Neural cell (in vitro differentiated cells): Measurements from ENCODE around the gene ZNF112. TPM values are rescaled to one million over a fixed set of nuclear protein-coding genes. Genes with fewer than 3 reads are reported as not detected.
A peak's percentile ranks its signal among the peaks of the same experiment; 100 is the strongest.

Experiments used
- H2AFZ ChIP-seq: fragments of 200-600, 300-800 bp; sonication (generic), shearing (Covaris generic); 2 replicates; pipeline ENCODE4 v1.6.0; 2014; ENCODE audit warnings: low read depth, mild to moderate bottlenecking, antibody characterized with exemption, low read length, moderate library complexity
- H3F3A ChIP-seq: fragments of 200-600 bp; shearing (Covaris generic); 2 replicates; pipeline ENCODE4 v1.6.1; 2016; ENCODE audit warnings: mild to moderate bottlenecking, moderate library complexity, mixed read lengths, antibody characterized with exemption, low read length; ENCODE audit not compliant: insufficient read depth, poor library complexity, severe bottlenecking
- H3K27ac ChIP-seq: fragments of 200-600, 300-800 bp; sonication (generic), shearing (Covaris generic); 2 replicates; pipeline ENCODE4 v1.5.1; 2014; ENCODE audit warnings: mild to moderate bottlenecking, low read length, moderate library complexity
- H3K27me3 ChIP-seq: fragments of 300-800, 200-600 bp; sonication (generic), shearing (Covaris generic); 2 replicates; pipeline ENCODE4 v1.6.0; 2014; ENCODE audit warnings: mild to moderate bottlenecking, low read depth, low read length, moderate library complexity; ENCODE audit not compliant: insufficient read depth
- H3K36me3 ChIP-seq: fragments of 300-800, 200-600 bp; sonication (generic), shearing (Covaris generic); 2 replicates; pipeline ENCODE4 v1.5.1; 2014; ENCODE audit warnings: mild to moderate bottlenecking, antibody characterized with exemption, low read length, moderate library complexity; ENCODE audit not compliant: insufficient read depth
- H3K4me2 ChIP-seq: fragments of 300-800, 200-600 bp; sonication (generic), shearing (Covaris generic); 2 replicates; pipeline ENCODE4 v1.6.0; 2014; ENCODE audit warnings: mild to moderate bottlenecking, low read length
- H3K4me3 ChIP-seq: fragments of 300-800, 200-600 bp; sonication (generic), shearing (Covaris generic); 2 replicates; pipeline ENCODE4 v1.5.1; 2014; ENCODE audit warnings: mild to moderate bottlenecking, low read length, moderate library complexity
- H3K79me2 ChIP-seq: fragments of 200-600 bp; shearing (Covaris generic); replicated peaks from 2 replicates; pipeline ENCODE4 v1.6.0; 2014; ENCODE audit warnings: mild to moderate bottlenecking, low read length, moderate library complexity; ENCODE audit not compliant: insufficient read depth
- H3K9ac ChIP-seq: fragments of 300-800, 200-600 bp; sonication (generic), shearing (Covaris generic); 2 replicates; pipeline ENCODE4 v1.6.1; 2016; ENCODE audit warnings: mild to moderate bottlenecking, low read length, mixed read lengths
- H3K9me2 ChIP-seq: fragments of 200-600 bp; shearing (Covaris generic); 2 replicates; pipeline ENCODE4 v1.6.1; 2016; ENCODE audit warnings: mild to moderate bottlenecking, low read length, mixed read lengths; ENCODE audit not compliant: insufficient read depth
- H3K9me3 ChIP-seq: fragments of 200-600, 300-800 bp; sonication (generic), shearing (Covaris generic); 2 replicates; pipeline ENCODE4 v1.6.1; 2016; ENCODE audit warnings: mild to moderate bottlenecking, mixed run types, low read length, moderate library complexity, mixed read lengths
- H4K20me1 ChIP-seq: fragments of 200-600 bp; shearing (Covaris generic); 2 replicates; pipeline ENCODE4 v1.6.1; 2016; ENCODE audit warnings: mild to moderate bottlenecking, mixed run types; ENCODE audit not compliant: insufficient read depth
- EP300 ChIP-seq: fragments of 450-650 bp; conservative IDR thresholded peaks from 2 replicates; pipeline ENCODE4 v1.6.1; 2014; ENCODE audit warnings: antibody characterized with exemption, mild to moderate bottlenecking, moderate library complexity; ENCODE audit not compliant: poor library complexity, severe bottlenecking
- EZH2 ChIP-seq: fragments of 200-600, 300-800 bp; shearing (Covaris generic), sonication (generic); IDR thresholded peaks from 2 replicates; pipeline ENCODE4 v1.6.1; 2014; ENCODE audit warnings: antibody characterized with exemption, low read length, borderline replicate concordance, mild to moderate bottlenecking; ENCODE audit not compliant: insufficient read depth, poor library complexity, severe bottlenecking
- MXI1 ChIP-seq: fragments of 450-650 bp; conservative IDR thresholded peaks from 2 replicates; pipeline ENCODE4 v1.6.1; 2014; ENCODE audit warnings: antibody characterized with exemption, mild to moderate bottlenecking; ENCODE audit not compliant: poor library complexity, severe bottlenecking
- POLR2AphosphoS5 ChIP-seq: IDR thresholded peaks from 2 replicates; pipeline ENCODE4 v1.6.1; 2012
- RAD21 ChIP-seq: fragments of 450-650 bp; conservative IDR thresholded peaks from 2 replicates; pipeline ENCODE4 v1.6.1; 2014; ENCODE audit warnings: antibody characterized with exemption, mild to moderate bottlenecking, moderate library complexity
- SMC3 ChIP-seq: fragments of 450-650 bp; conservative IDR thresholded peaks from 2 replicates; pipeline ENCODE4 v1.6.1; 2014; ENCODE audit warnings: antibody characterized with exemption, mild to moderate bottlenecking, moderate library complexity; ENCODE audit not compliant: poor library complexity
- TAF1 ChIP-seq: IDR thresholded peaks from 2 replicates; pipeline ENCODE4 v1.6.1; 2012; ENCODE audit warnings: low read depth
- polyA plus RNA-seq: library from polyadenylated mRNA; depleted of rRNA; stranded (reverse); fragments of >200 nt; gene quantifications from 2 replicates; pipeline ENCODE4 v1.2.3, GENCODE V29; 2014
- TF ChIP-seq, protein P1 (sequence below): fragments of 450-650 bp; IDR thresholded peaks from 2 replicates; pipeline ENCODE4 v1.5.1; 2014; ENCODE audit warnings: antibody characterized with exemption, mild to moderate bottlenecking, moderate library complexity; ENCODE audit not compliant: poor library complexity, severe bottlenecking
- TF ChIP-seq, protein P2 (sequence below): IDR thresholded peaks from 2 replicates; pipeline ENCODE4 v1.6.1; 2012; ENCODE audit warnings: borderline replicate concordance

Gene ZNF112
- polyA plus RNA-seq, 1 donor from 2014 or later: 16.1 TPM

DNA sequence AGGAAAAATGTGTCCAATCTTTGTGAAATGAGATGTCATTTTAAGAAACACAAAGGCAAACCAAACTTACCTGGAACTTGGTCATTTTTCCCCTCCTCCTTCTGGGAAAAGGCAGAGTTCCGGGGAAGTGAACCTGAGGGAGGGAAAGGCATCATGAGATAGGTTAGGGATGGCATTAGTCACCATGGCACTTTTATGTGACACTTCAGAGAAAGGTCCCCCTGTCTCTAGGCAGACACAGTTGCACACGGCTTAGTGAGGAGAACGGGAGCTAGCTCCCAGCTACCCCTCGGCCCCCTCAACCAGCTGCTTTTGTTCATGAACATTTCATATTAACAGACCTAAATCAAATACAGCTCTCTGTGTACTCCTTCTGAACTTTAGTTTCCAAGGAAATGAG is 53.2 kb downstream of the ZNF112 start:
- peak overlapping the region; percentile 86 for H3K4me3 ChIP-seq
- peaks cover 12% of the 10 kb centered on the region for H3K79me2 ChIP-seq
- H3K9me2 ChIP-seq: no peaks in the 10 kb centered on the region
- H3K9me3 ChIP-seq: no peaks in the 10 kb centered on the region
- no peak overlapping the region for H2AFZ ChIP-seq
- peak overlapping the region; percentile 62 for H3K9ac ChIP-seq
- H3K27me3 ChIP-seq: no peaks in the 10 kb centered on the region
- H3K36me3 ChIP-seq: peaks cover 7% of the 10 kb centered on the region
- no peak overlapping the region for H3K27ac ChIP-seq
- no peak for TF ChIP-seq RAD21
- H3F3A ChIP-seq: no peaks in the 10 kb centered on the region
- H3K4me2 ChIP-seq: peak overlapping the region; percentile 98
- H4K20me1 ChIP-seq: no peaks in the 10 kb centered on the region

DNA sequence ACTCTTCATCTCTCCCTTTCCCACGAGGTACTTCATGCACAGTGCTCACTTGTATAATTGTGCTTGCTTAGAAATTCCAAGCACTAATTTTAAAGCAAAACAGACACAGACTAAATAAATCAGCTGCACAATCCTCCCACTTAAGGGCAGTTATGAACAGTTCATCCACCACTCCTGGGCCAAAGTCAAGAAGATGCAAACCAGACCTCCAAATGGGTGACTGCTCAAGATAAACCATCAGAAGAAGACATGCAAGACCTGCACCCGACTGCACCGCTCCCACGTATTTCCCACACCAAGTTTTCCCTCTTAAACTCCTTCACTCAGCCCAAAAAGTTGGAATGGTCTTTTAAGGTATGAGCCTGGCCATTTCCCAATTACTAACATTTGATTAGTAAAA is 71.5 kb downstream of the ZNF112 start:
- no peak overlapping the region for H3K4me2 ChIP-seq
- no peaks in the 10 kb centered on the region for H3K36me3 ChIP-seq
- H3K27me3 ChIP-seq: no peaks in the 10 kb centered on the region
- no peaks in the 10 kb centered on the region for H3K79me2 ChIP-seq
- no peaks in the 10 kb centered on the region for H3K9me3 ChIP-seq
- H3K27ac ChIP-seq: no peak overlapping the region
- H4K20me1 ChIP-seq: no peaks in the 10 kb centered on the region
- H3K9me2 ChIP-seq: no peaks in the 10 kb centered on the region
- no peak overlapping the region for H3K9ac ChIP-seq
- no peaks in the 10 kb centered on the region for H3F3A ChIP-seq
- no peak overlapping the region for H3K4me3 ChIP-seq
- no peak overlapping the region for H2AFZ ChIP-seq
- TF ChIP-seq, protein P1, sequence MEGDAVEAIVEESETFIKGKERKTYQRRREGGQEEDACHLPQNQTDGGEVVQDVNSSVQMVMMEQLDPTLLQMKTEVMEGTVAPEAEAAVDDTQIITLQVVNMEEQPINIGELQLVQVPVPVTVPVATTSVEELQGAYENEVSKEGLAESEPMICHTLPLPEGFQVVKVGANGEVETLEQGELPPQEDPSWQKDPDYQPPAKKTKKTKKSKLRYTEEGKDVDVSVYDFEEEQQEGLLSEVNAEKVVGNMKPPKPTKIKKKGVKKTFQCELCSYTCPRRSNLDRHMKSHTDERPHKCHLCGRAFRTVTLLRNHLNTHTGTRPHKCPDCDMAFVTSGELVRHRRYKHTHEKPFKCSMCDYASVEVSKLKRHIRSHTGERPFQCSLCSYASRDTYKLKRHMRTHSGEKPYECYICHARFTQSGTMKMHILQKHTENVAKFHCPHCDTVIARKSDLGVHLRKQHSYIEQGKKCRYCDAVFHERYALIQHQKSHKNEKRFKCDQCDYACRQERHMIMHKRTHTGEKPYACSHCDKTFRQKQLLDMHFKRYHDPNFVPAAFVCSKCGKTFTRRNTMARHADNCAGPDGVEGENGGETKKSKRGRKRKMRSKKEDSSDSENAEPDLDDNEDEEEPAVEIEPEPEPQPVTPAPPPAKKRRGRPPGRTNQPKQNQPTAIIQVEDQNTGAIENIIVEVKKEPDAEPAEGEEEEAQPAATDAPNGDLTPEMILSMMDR: no peak
- TF ChIP-seq POLR2AphosphoS5 (no peak), TAF1 (no peak), RAD21 (no peak), SMC3 (no peak), EZH2 (no peak), MXI1 (no peak), EP300 (no peak)
- TF ChIP-seq, protein P2, sequence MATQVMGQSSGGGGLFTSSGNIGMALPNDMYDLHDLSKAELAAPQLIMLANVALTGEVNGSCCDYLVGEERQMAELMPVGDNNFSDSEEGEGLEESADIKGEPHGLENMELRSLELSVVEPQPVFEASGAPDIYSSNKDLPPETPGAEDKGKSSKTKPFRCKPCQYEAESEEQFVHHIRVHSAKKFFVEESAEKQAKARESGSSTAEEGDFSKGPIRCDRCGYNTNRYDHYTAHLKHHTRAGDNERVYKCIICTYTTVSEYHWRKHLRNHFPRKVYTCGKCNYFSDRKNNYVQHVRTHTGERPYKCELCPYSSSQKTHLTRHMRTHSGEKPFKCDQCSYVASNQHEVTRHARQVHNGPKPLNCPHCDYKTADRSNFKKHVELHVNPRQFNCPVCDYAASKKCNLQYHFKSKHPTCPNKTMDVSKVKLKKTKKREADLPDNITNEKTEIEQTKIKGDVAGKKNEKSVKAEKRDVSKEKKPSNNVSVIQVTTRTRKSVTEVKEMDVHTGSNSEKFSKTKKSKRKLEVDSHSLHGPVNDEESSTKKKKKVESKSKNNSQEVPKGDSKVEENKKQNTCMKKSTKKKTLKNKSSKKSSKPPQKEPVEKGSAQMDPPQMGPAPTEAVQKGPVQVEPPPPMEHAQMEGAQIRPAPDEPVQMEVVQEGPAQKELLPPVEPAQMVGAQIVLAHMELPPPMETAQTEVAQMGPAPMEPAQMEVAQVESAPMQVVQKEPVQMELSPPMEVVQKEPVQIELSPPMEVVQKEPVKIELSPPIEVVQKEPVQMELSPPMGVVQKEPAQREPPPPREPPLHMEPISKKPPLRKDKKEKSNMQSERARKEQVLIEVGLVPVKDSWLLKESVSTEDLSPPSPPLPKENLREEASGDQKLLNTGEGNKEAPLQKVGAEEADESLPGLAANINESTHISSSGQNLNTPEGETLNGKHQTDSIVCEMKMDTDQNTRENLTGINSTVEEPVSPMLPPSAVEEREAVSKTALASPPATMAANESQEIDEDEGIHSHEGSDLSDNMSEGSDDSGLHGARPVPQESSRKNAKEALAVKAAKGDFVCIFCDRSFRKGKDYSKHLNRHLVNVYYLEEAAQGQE: no peak

DNA sequence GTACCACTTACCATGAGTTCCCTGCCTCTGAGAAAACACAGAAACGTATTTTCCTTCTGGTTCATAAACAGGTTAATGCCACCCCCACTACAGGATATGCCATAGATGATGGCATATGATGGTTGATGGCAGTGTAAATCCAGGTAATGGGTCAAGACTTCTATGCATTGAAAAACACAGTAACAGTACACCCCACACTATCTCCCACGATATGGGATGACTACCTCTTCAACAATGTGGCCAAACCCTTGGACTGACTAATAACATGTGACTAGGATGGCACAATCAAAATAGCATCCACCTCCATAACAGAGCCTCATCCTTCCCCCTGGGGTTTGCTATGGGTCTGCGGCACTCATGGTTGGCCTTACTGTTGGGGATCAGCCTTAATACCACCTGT is 73.6 kb downstream of the ZNF112 start:
- H4K20me1 ChIP-seq: no peaks in the 10 kb centered on the region
- H3K9me2 ChIP-seq: no peaks in the 10 kb centered on the region
- no peaks in the 10 kb centered on the region for H3K27me3 ChIP-seq
- H3K79me2 ChIP-seq: no peaks in the 10 kb centered on the region
- no peak overlapping the region for H3K27ac ChIP-seq
- H3K4me2 ChIP-seq: no peak overlapping the region
- H3K9me3 ChIP-seq: peaks cover 5% of the 10 kb centered on the region
- no peaks in the 10 kb centered on the region for H3F3A ChIP-seq
- H3K36me3 ChIP-seq: no peaks in the 10 kb centered on the region
- H3K4me3 ChIP-seq: no peak overlapping the region
- no peak overlapping the region for H3K9ac ChIP-seq
- no peak overlapping the region for H2AFZ ChIP-seq
- TF ChIP-seq POLR2AphosphoS5: no peak
- TF ChIP-seq RAD21: no peak
- TF ChIP-seq, protein P1: no peak
